PC-3 (cell line): ENCODE measurements around the gene RLIM.

Experiments used
- EZH2 ChIP-seq: fragments of 300-600 bp; sonication (generic); IDR thresholded peaks from one replicate; pipeline ENCODE4 v1.6.1; 2017; ENCODE audit warnings: antibody characterized with exemption, mild to moderate bottlenecking, low read length; ENCODE audit not compliant: unreplicated experiment
- EZH2phosphoT487 ChIP-seq: fragments of 300-600 bp; sonication (generic); IDR thresholded peaks from 2 replicates; pipeline ENCODE4 v1.6.1; 2018; ENCODE audit warnings: mild to moderate bottlenecking, antibody characterized with exemption, low read length, borderline replicate concordance
- TF ChIP-seq, protein P1 (sequence below): fragments of 300-600 bp; sonication (generic); conservative IDR thresholded peaks from 2 replicates; pipeline ENCODE4 v1.5.1; 2017; ENCODE audit warnings: antibody characterized with exemption, low read depth, mild to moderate bottlenecking, low read length

DNA sequence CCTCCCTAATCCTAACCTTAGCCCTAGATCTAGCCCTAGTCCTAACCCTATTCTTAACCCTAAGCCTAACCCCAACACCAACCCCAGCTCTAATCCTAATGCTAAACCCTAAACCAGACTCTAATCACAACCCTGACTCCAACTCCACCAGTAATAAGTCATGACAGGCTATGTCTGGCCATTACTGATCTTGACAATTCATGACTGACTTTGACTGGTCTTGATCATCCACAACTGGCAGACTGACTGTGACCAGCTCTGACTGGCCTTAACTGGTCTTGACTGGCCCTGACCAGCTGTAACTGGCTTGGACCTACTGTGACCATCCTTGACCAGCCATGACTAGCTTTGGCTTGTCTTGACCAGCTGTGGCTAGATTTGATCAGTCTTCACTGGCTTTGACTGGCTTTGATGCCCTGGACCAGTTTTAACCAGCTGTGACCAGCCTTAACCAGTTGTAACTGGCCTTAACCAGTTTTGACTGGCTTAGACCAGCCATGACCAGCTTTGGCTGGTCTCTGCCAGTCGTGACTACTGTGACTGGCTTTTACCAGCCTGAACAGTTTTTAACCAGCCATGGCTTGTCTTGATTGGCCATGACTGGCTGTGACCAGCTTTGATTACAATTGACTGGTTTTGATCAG lies 68.4 kb downstream of the RLIM start:
- TF ChIP-seq, protein P1, sequence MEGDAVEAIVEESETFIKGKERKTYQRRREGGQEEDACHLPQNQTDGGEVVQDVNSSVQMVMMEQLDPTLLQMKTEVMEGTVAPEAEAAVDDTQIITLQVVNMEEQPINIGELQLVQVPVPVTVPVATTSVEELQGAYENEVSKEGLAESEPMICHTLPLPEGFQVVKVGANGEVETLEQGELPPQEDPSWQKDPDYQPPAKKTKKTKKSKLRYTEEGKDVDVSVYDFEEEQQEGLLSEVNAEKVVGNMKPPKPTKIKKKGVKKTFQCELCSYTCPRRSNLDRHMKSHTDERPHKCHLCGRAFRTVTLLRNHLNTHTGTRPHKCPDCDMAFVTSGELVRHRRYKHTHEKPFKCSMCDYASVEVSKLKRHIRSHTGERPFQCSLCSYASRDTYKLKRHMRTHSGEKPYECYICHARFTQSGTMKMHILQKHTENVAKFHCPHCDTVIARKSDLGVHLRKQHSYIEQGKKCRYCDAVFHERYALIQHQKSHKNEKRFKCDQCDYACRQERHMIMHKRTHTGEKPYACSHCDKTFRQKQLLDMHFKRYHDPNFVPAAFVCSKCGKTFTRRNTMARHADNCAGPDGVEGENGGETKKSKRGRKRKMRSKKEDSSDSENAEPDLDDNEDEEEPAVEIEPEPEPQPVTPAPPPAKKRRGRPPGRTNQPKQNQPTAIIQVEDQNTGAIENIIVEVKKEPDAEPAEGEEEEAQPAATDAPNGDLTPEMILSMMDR: no peak
- no peak for TF ChIP-seq EZH2
- no peak for TF ChIP-seq EZH2phosphoT487
